HL-60 (cell line): ENCODE results near the gene IL22RA2.

Experiments used
- DNase-seq, 2 experiments: peaks; one replicate each; pipeline ENCODE4 v3.0.0-alpha.2; 2010 to 2020; ENCODE audit warnings: low read depth in 1 of 2, low spot score in 1 of 2
- H3K27ac ChIP-seq: fragments of 250-450 bp; sonication (Bioruptor Pico); replicated peaks from 2 replicates; pipeline ENCODE4 v1.5.1; 2020; ENCODE audit warnings: mild to moderate bottlenecking, moderate library complexity
- H3K27me3 ChIP-seq: fragments of 250-450 bp; sonication (Bioruptor Pico); 2 replicates; pipeline ENCODE4 v1.5.1; 2021; ENCODE audit warnings: mild to moderate bottlenecking, moderate library complexity; ENCODE audit not compliant: insufficient read depth, poor library complexity, severe bottlenecking
- H3K4me3 ChIP-seq: replicated peaks from 2 replicates; pipeline ENCODE4 v1.5.1; 2011; ENCODE audit warnings: mild to moderate bottlenecking, control low read depth, low read length; ENCODE audit not compliant: insufficient read depth
- CTCF ChIP-seq: IDR thresholded peaks from one replicate; pipeline ENCODE4 v1.5.1; 2011; ENCODE audit warnings: low read length, control low read depth, inconsistent platforms; ENCODE audit not compliant: insufficient read depth
- GABPA ChIP-seq: IDR thresholded peaks from 2 replicates; pipeline ENCODE4 v1.6.1; 2012; ENCODE audit warnings: low read depth
- POLR2AphosphoS5 ChIP-seq: IDR thresholded peaks from 2 replicates; pipeline ENCODE4 v1.6.1; 2012; ENCODE audit warnings: low read depth
- SPI1 ChIP-seq: IDR thresholded peaks from 2 replicates; pipeline ENCODE4 v1.6.1; 2012; ENCODE audit warnings: low read depth, mild to moderate bottlenecking, borderline replicate concordance
- TF ChIP-seq, protein P1 (sequence below): IDR thresholded peaks from 2 replicates; pipeline ENCODE4 v1.6.1; 2012; ENCODE audit warnings: low read depth; ENCODE audit not compliant: insufficient replicate concordance

The IL22RA2 gene

GRCh38 chr6:137123078-137123477 lies 50.4 kb downstream of the IL22RA2 start:
- no peak overlapping the region for H3K27ac ChIP-seq

GRCh38 chr6:137122612-137123011 lies 50.8 kb downstream of the IL22RA2 start:
- H3K27me3 ChIP-seq = no peaks in the 10 kb centered on the region
- no peak overlapping the region for H3K27ac ChIP-seq
- no peak for DNase-seq
- TF ChIP-seq GABPA = no peak
- no peak overlapping the region for H3K4me3 ChIP-seq

More at GRCh38 chr6:137123078-137123477, 50.4 kb downstream of the IL22RA2 start:
- no peak overlapping the region for H3K4me3 ChIP-seq
- no peak for DNase-seq
- TF ChIP-seq CTCF (no peak), GABPA (no peak), SPI1 (no peak), POLR2AphosphoS5 (no peak)
- TF ChIP-seq, protein P1, sequence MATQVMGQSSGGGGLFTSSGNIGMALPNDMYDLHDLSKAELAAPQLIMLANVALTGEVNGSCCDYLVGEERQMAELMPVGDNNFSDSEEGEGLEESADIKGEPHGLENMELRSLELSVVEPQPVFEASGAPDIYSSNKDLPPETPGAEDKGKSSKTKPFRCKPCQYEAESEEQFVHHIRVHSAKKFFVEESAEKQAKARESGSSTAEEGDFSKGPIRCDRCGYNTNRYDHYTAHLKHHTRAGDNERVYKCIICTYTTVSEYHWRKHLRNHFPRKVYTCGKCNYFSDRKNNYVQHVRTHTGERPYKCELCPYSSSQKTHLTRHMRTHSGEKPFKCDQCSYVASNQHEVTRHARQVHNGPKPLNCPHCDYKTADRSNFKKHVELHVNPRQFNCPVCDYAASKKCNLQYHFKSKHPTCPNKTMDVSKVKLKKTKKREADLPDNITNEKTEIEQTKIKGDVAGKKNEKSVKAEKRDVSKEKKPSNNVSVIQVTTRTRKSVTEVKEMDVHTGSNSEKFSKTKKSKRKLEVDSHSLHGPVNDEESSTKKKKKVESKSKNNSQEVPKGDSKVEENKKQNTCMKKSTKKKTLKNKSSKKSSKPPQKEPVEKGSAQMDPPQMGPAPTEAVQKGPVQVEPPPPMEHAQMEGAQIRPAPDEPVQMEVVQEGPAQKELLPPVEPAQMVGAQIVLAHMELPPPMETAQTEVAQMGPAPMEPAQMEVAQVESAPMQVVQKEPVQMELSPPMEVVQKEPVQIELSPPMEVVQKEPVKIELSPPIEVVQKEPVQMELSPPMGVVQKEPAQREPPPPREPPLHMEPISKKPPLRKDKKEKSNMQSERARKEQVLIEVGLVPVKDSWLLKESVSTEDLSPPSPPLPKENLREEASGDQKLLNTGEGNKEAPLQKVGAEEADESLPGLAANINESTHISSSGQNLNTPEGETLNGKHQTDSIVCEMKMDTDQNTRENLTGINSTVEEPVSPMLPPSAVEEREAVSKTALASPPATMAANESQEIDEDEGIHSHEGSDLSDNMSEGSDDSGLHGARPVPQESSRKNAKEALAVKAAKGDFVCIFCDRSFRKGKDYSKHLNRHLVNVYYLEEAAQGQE = no peak
- no peaks in the 10 kb centered on the region for H3K27me3 ChIP-seq

- Histone ChIP-seq H3K4me3 (no peak overlapping the region), H3K27ac (no peak overlapping the region), H3K27me3 (no peaks in the 10 kb centered on the region)
- DNase-seq = no peak
- TF ChIP-seq GABPA = no peak
- no peak for TF ChIP-seq CTCF
- TF ChIP-seq, protein P1 = no peak
- no peak for TF ChIP-seq SPI1
- no peak for TF ChIP-seq POLR2AphosphoS5
Observed at GRCh38 chr6:137121401-137121997, 51.9 kb downstream of the IL22RA2 start.

DNA sequence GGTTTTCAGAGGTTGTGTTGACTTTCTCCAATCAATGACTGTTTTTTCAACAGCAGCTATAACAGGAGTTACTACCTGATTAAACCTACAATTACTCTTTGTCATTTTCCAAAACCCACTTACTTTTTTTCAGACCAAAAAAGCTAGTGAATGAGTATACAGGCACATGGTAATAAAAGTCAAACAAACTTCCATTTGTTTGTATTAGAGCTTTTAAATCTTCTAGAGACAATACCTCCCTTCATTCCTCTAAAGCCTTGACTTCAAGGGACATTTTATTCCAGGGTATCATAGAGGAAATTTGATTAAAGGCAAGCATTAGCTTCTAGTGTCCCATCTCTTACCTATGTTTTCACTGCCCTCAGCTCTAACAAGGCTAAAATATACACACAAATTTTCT lies 52.7 kb downstream of the IL22RA2 start:
- DNase-seq = no peak
- Histone ChIP-seq H3K4me3 (no peak overlapping the region), H3K27me3 (no peaks in the 10 kb centered on the region), H3K27ac (no peak overlapping the region)
- TF ChIP-seq POLR2AphosphoS5 (no peak), CTCF (no peak), GABPA (no peak), SPI1 (no peak)
- TF ChIP-seq, protein P1 = no peak
